Skeletal muscle cell (primary cell): ENCODE results near the gene TTC34.
"Not testable (repeated sequence)": the region's sequence is repeated elsewhere in the genome, so short reads cannot be mapped to it uniquely, and the experiment has no call there.

Experiments
- DNase-seq: peaks from one replicate; pipeline ENCODE4 v3.0.0-alpha.2; 2010; ENCODE audit warnings: low read depth
- H3K4me3 ChIP-seq: 2 replicates; pipeline ENCODE4 v1.5.1; 2011; ENCODE audit warnings: low read depth, mild to moderate bottlenecking, control low read depth, low read length, moderate library complexity

TTC34 gene

GRCh38 chr1:2687638-2688335 lies 113.7 kb downstream of the TTC34 start:
- DNase-seq, H3K4me3 ChIP-seq: not testable (repeated sequence)

GRCh38 chr1:2687174-2687591 lies 114.3 kb downstream of the TTC34 start:
- not testable (repeated sequence) for H3K4me3 ChIP-seq

GRCh38 chr1:2686091-2686863 lies 115.2 kb downstream of the TTC34 start:
- DNase-seq, H3K4me3 ChIP-seq: not testable (repeated sequence)

More at GRCh38 chr1:2687174-2687591, 114.3 kb downstream of the TTC34 start:
- not testable (repeated sequence) for DNase-seq

- DNase-seq, H3K4me3 ChIP-seq: not testable (repeated sequence)
Measured at GRCh38 chr1:2685671-2686070, 115.8 kb downstream of the TTC34 start.

GRCh38 chr1:2684878-2685277 lies 116.6 kb downstream of the TTC34 start:
- DNase-seq, H3K4me3 ChIP-seq: not testable (repeated sequence)

GRCh38 chr1:2684000-2684399 lies 117.5 kb downstream of the TTC34 start:
- H3K4me3 ChIP-seq, DNase-seq: not testable (repeated sequence)

GRCh38 chr1:2683321-2683741 lies 118.2 kb downstream of the TTC34 start:
- not testable (repeated sequence) for H3K4me3 ChIP-seq, DNase-seq

- DNase-seq, H3K4me3 ChIP-seq: not testable (repeated sequence)
Measured at GRCh38 chr1:2682879-2683278, 118.6 kb downstream of the TTC34 start.

- not testable (repeated sequence) for DNase-seq, H3K4me3 ChIP-seq
Measured at GRCh38 chr1:2676726-2677125, 124.8 kb downstream of the TTC34 start.

GRCh38 chr1:2671656-2672055 lies 129.8 kb downstream of the TTC34 start:
- not testable (repeated sequence) for DNase-seq, H3K4me3 ChIP-seq

- H3K4me3 ChIP-seq, DNase-seq: not testable (repeated sequence)
Measured at GRCh38 chr1:2659806-2660205, 141.7 kb downstream of the TTC34 start.

GRCh38 chr1:2657909-2658308 lies 143.6 kb downstream of the TTC34 start:
- DNase-seq, H3K4me3 ChIP-seq: not testable (repeated sequence)

- not testable (repeated sequence) for H3K4me3 ChIP-seq, DNase-seq
Measured at GRCh38 chr1:2657124-2657523, 144.4 kb downstream of the TTC34 start.

- not testable (repeated sequence) for DNase-seq, H3K4me3 ChIP-seq
Measured at GRCh38 chr1:2655598-2656434, 145.7 kb downstream of the TTC34 start.

- not testable (repeated sequence) for DNase-seq, H3K4me3 ChIP-seq
Measured at GRCh38 chr1:2654443-2654948, 147.0 kb downstream of the TTC34 start.

- not testable (repeated sequence) for H3K4me3 ChIP-seq, DNase-seq
Measured at GRCh38 chr1:2653741-2654442, 147.6 kb downstream of the TTC34 start.

- H3K4me3 ChIP-seq, DNase-seq: not testable (repeated sequence)
Measured at GRCh38 chr1:2652926-2653571, 148.4 kb downstream of the TTC34 start.

GRCh38 chr1:2652152-2652925 lies 149.2 kb downstream of the TTC34 start:
- not testable (repeated sequence) for DNase-seq, H3K4me3 ChIP-seq
